Peyer's patch (tissue), 4 donors: ENCODE data around the gene CTNNA1.

Source experiments
- POLR2A ChIP-seq, 2 donors: fragments of 450-650 bp; IDR thresholded peaks; one replicate each; pipeline ENCODE4 v1.5.1; 2017; ENCODE audit warnings: antibody characterized with exemption in 2 of 2, mild to moderate bottlenecking in 2 of 2, moderate library complexity in 2 of 2
- TF ChIP-seq, protein P1 (sequence below), 6 experiments: fragments of 450-650 bp in 4 of 6; fragments of 200-600 bp in 2 of 6; sonication (generic) in 1 of 6; IDR thresholded peaks; one replicate each; pipeline ENCODE4 v1.5.1; 2017 to 2019; ENCODE audit warnings: antibody characterized with exemption in 6 of 6, mild to moderate bottlenecking in 3 of 6, moderate library complexity in 1 of 6

DNA sequence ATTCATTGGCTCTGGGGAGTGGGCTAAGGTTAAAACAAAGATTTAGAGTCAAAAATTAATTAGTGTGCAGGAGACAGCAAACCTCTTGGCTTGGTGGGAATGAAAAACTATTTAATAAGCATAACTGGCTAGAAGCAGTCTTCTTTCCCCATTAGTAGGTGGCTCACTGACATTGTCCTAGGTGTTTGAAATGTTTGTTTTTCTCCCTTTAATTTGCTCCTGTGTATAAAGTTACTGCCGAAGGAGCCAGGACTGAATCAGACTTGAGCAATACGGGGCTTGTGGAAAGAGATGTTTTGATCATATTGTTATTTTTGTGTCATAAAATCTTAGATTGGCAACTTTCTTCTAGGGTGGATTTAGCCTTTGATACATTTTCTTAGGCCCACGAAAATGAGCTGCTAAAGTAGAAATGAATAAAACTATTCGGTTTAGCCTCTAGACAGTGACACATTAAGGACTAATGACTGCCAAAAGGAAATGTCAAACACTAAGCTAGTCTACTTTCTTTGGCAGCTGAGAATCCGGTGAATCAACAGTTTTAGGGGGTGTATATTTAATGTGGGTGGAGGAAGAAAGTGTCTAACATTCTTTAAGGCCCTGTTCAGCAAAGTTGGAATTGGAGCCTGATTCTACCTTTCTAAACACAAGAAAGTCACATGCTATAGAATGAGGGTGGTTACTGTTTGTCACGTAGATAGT, 91.7 kb downstream of the CTNNA1 start:
- TF ChIP-seq, protein P1, sequence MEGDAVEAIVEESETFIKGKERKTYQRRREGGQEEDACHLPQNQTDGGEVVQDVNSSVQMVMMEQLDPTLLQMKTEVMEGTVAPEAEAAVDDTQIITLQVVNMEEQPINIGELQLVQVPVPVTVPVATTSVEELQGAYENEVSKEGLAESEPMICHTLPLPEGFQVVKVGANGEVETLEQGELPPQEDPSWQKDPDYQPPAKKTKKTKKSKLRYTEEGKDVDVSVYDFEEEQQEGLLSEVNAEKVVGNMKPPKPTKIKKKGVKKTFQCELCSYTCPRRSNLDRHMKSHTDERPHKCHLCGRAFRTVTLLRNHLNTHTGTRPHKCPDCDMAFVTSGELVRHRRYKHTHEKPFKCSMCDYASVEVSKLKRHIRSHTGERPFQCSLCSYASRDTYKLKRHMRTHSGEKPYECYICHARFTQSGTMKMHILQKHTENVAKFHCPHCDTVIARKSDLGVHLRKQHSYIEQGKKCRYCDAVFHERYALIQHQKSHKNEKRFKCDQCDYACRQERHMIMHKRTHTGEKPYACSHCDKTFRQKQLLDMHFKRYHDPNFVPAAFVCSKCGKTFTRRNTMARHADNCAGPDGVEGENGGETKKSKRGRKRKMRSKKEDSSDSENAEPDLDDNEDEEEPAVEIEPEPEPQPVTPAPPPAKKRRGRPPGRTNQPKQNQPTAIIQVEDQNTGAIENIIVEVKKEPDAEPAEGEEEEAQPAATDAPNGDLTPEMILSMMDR (IDR thresholded peaks at IDR 0.05): no peak
- no peak for TF ChIP-seq POLR2A (IDR thresholded peaks at IDR 0.05)
